Glutamatergic neuron (in vitro differentiated cells): ENCODE measurements around the gene IL1B. TPM values are rescaled to one million over a fixed set of nuclear protein-coding genes. Genes with fewer than 3 reads are reported as not detected.

ENCODE experiments used
- DNase-seq: peaks from one replicate; pipeline ENCODE4 v3.0.0; 2022
- H3K27ac Mint-ChIP-seq: one replicate; pipeline ENCODE4 v1.8.0; 2020; ENCODE audit warnings: mild to moderate bottlenecking, mixed read lengths, inconsistent platforms; ENCODE audit not compliant: unreplicated experiment
- H3K27me3 Mint-ChIP-seq: one replicate; pipeline ENCODE4 v1.8.0; 2020; ENCODE audit warnings: mild to moderate bottlenecking, moderate library complexity, mixed read lengths, inconsistent platforms; ENCODE audit not compliant: unreplicated experiment
- H3K36me3 Mint-ChIP-seq: one replicate; pipeline ENCODE4 v1.8.0; 2020; ENCODE audit warnings: mild to moderate bottlenecking, mixed read lengths, inconsistent platforms; ENCODE audit not compliant: unreplicated experiment
- H3K4me1 Mint-ChIP-seq: one replicate; pipeline ENCODE4 v1.8.0; 2020; ENCODE audit warnings: mild to moderate bottlenecking, low read depth, mixed read lengths, inconsistent platforms; ENCODE audit not compliant: unreplicated experiment
- H3K4me3 Mint-ChIP-seq: one replicate; pipeline ENCODE4 v1.8.0; 2020; ENCODE audit warnings: mild to moderate bottlenecking, mixed read lengths, inconsistent platforms; ENCODE audit not compliant: unreplicated experiment
- H3K9me3 Mint-ChIP-seq: one replicate; pipeline ENCODE4 v1.8.0; 2020; ENCODE audit warnings: mild to moderate bottlenecking, moderate library complexity, mixed read lengths, inconsistent platforms; ENCODE audit not compliant: unreplicated experiment
- CTCF ChIP-seq: fragments of 200-600 bp; sonication (generic); IDR thresholded peaks from one replicate; pipeline ENCODE4 v1.5.0; 2021; ENCODE audit not compliant: partially characterized antibody, unreplicated experiment
- total RNA-seq: library from RNA; stranded (reverse); fragmentation: NEBNext Ultra II Directional; extraction: Animal tissue kit (Norgen Biotek cat#: 25700); gene quantifications from one replicate; pipeline ENCODE4 v1.2.1, GENCODE V29; 2021; ENCODE audit not compliant: unreplicated experiment

Gene IL1B
- total RNA-seq, 1 donor from 2014 or later, result not detected

- H3K27me3 Mint-ChIP-seq, result no peaks in the 10 kb centered on the region
- H3K27ac Mint-ChIP-seq, result no peak overlapping the region
- H3K4me1 Mint-ChIP-seq, result no peaks in the 10 kb centered on the region
- H3K4me3 Mint-ChIP-seq, result no peak overlapping the region
- H3K36me3 Mint-ChIP-seq, result no peaks in the 10 kb centered on the region
- H3K9me3 Mint-ChIP-seq, result no peaks in the 10 kb centered on the region
- no peak for DNase-seq
- TF ChIP-seq CTCF, result no peak
These were observed 7.2 kb downstream of the IL1B start for GRCh38 chr2:112829101-112829960.

GRCh38 chr2:112828251-112828691 is 8.3 kb downstream of the IL1B start:
- Mint-ChIP-seq H3K36me3 (no peaks in the 10 kb centered on the region), H3K27ac (no peak overlapping the region), H3K27me3 (peaks cover 1% of the 10 kb centered on the region), H3K9me3 (no peaks in the 10 kb centered on the region), H3K4me1 (no peaks in the 10 kb centered on the region), H3K4me3 (no peak overlapping the region)
- no peak for DNase-seq
- no peak for TF ChIP-seq CTCF

GRCh38 chr2:112827604-112828185 is 8.9 kb downstream of the IL1B start:
- Mint-ChIP-seq H3K9me3 (no peaks in the 10 kb centered on the region), H3K4me1 (no peaks in the 10 kb centered on the region), H3K36me3 (no peaks in the 10 kb centered on the region), H3K4me3 (no peak overlapping the region), H3K27me3 (peaks cover 3% of the 10 kb centered on the region), H3K27ac (no peak overlapping the region)
- no peak for DNase-seq
- no peak for TF ChIP-seq CTCF

- peaks cover 3% of the 10 kb centered on the region for H3K27me3 Mint-ChIP-seq
- DNase-seq, result no peak
- no peak for TF ChIP-seq CTCF
- H3K4me3 Mint-ChIP-seq, result no peak overlapping the region
- no peak overlapping the region for H3K27ac Mint-ChIP-seq
- H3K9me3 Mint-ChIP-seq, result peaks cover 2% of the 10 kb centered on the region
- H3K4me1 Mint-ChIP-seq, result no peaks in the 10 kb centered on the region
- no peaks in the 10 kb centered on the region for H3K36me3 Mint-ChIP-seq
These were observed 9.6 kb downstream of the IL1B start for GRCh38 chr2:112827009-112827408.

GRCh38 chr2:112825706-112826105 is 10.9 kb downstream of the IL1B start:
- no peak for TF ChIP-seq CTCF
- DNase-seq, result no peak
- no peak overlapping the region for H3K4me3 Mint-ChIP-seq
- no peaks in the 10 kb centered on the region for H3K36me3 Mint-ChIP-seq
- H3K27ac Mint-ChIP-seq, result no peak overlapping the region
- H3K4me1 Mint-ChIP-seq, result no peaks in the 10 kb centered on the region
- H3K9me3 Mint-ChIP-seq, result peaks cover 2% of the 10 kb centered on the region
- peaks cover 3% of the 10 kb centered on the region for H3K27me3 Mint-ChIP-seq
